CD4-positive, alpha-beta T cell treated with Interleukin-6 at 100 ng/mL for 8 hours (primary cell): Measurements from ENCODE around the gene P4HA1.
"Not testable (repeated sequence)": the region's sequence is repeated elsewhere in the genome, so short reads cannot be mapped to it uniquely, and the experiment has no call there.

ENCODE experiments used
- DNase-seq: peaks from one replicate; pipeline ENCODE4 v3.0.0-alpha.2; 2020; ENCODE audit warnings: mixed read lengths, low spot score

P4HA1 gene

GRCh38 chr10:73043319-73043718, 53.3 kb downstream of the P4HA1 start:
- DNase-seq: no peak

GRCh38 chr10:73042130-73042529, 54.5 kb downstream of the P4HA1 start:
- no peak for DNase-seq

GRCh38 chr10:73039635-73040034, 57.0 kb downstream of the P4HA1 start:
- DNase-seq: no peak

GRCh38 chr10:73036285-73036684, 60.4 kb downstream of the P4HA1 start:
- DNase-seq: not testable (repeated sequence)

GRCh38 chr10:73032536-73032935, 64.1 kb downstream of the P4HA1 start:
- DNase-seq: no peak

- DNase-seq: not testable (repeated sequence)
These were observed 70.0 kb downstream of the P4HA1 start for GRCh38 chr10:73026623-73027022.

GRCh38 chr10:73023455-73024070, 73.1 kb downstream of the P4HA1 start:
- DNase-seq: not testable (repeated sequence)

GRCh38 chr10:73022961-73023360, 73.7 kb downstream of the P4HA1 start:
- DNase-seq: not testable (repeated sequence)

GRCh38 chr10:73021538-73022164, 75.0 kb downstream of the P4HA1 start:
- DNase-seq: not testable (repeated sequence)

GRCh38 chr10:73021050-73021449, 75.6 kb downstream of the P4HA1 start:
- DNase-seq: no peak

GRCh38 chr10:73019100-73019499, 77.6 kb downstream of the P4HA1 start:
- DNase-seq: no peak

GRCh38 chr10:73018632-73019031, 78.0 kb downstream of the P4HA1 start:
- no peak for DNase-seq

- no peak for DNase-seq
These were observed 78.6 kb downstream of the P4HA1 start for GRCh38 chr10:73017955-73018480.

GRCh38 chr10:73015779-73016178, 80.9 kb downstream of the P4HA1 start:
- DNase-seq: no peak

- DNase-seq: no peak
These were observed 92.8 kb downstream of the P4HA1 start for GRCh38 chr10:73003822-73004221.

- DNase-seq: no peak
These were observed 95.7 kb downstream of the P4HA1 start for GRCh38 chr10:73000973-73001372.

GRCh38 chr10:72997099-72997498, 99.6 kb downstream of the P4HA1 start:
- no peak for DNase-seq

GRCh38 chr10:72995459-72995858, 101.2 kb downstream of the P4HA1 start:
- DNase-seq: not testable (repeated sequence)

GRCh38 chr10:72989771-72990170, 106.9 kb downstream of the P4HA1 start:
- not testable (repeated sequence) for DNase-seq

GRCh38 chr10:72984618-72985017, 112.0 kb downstream of the P4HA1 start:
- not testable (repeated sequence) for DNase-seq

GRCh38 chr10:72981882-72982529, 114.7 kb downstream of the P4HA1 start:
- DNase-seq: no peak

GRCh38 chr10:72981028-72981881, 115.4 kb downstream of the P4HA1 start:
- DNase-seq: no peak
